Measurements from ENCODE around the gene PLEKHF1.

The PLEKHF1 gene

GRCh38 chr19:29680447-29680846 is 15.2 kb downstream of the PLEKHF1 start:
- DNase-seq, result peak; percentile 69

DNA sequence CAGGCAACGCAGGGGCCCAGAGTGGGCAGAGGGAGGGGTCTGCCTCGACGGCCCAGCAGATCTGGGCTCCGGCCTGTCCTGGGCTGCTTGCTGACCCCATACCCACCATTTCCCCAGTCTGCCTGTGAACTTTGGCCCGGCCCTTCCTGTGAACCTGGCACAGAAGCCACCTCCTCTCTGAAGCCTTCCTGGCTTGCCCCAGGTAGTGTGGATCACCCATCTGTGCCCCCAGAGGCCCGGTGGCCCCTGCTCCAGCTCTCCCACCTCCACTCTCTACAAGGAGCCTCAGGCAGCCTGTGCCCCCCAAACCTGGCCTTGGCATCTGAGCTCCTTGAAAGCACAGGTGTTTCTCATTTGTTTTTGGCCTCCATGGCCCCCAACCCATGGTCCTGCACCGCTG is 15.7 kb downstream of the PLEKHF1 start:
- no peak for DNase-seq

GRCh38 chr19:29681422-29682235 is 16.4 kb downstream of the PLEKHF1 start:
- DNase-seq, result no peak

- DNase-seq, result no peak
Observed at GRCh38 chr19:29682236-29682895, 17.1 kb downstream of the PLEKHF1 start.

- no peak for DNase-seq
Observed at GRCh38 chr19:29683009-29683408, 17.7 kb downstream of the PLEKHF1 start.

DNA sequence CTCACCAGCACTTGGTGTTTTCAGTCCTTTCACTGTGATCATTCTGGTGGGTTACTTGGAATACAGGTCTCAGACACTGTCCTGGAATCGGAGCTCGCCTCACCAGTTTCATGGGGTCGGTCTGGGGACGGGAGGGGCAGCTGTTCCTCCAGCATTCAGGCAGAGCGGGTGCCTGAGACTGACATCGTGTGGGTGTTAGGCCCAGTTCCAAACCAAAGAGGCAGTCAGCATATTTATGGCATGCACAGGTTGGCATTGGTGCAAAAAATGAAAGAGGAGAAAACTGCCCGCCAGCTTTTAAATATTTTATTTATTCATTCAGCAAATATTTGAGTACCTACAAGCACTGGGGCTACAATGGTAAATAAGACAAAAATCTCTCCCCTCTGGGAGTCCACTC is 20.1 kb downstream of the PLEKHF1 start:
- no peak for DNase-seq

DNA sequence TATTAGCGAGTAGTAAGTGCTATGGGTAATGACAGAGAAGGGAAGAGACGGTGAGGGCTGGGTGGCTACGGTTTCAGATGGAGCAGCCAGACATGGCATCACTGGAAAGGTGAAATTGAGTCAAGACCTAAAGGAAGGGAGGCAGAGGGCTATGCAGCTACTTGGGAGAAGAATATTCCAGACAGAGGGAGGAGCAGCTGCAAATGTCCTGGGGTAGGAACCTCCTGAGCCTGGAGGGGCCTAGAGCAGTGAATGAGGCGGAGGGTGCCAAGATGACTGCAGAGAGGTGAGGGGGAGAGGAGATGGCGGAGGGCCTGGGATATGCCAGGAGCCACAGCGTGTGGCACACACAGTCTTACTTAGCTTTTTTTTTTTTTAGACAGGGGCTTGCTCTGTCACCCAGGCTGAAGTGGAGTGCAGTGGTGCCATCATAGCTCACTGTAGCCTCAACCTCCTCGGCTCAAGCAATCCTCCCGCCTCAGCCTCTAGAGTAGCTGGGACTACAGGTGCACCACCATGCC is 21.1 kb downstream of the PLEKHF1 start:
- no peak for DNase-seq

GRCh38 chr19:29687244-29687896 is 22.1 kb downstream of the PLEKHF1 start:
- peak; percentile 21 for DNase-seq

GRCh38 chr19:29687897-29688728 is 22.9 kb downstream of the PLEKHF1 start:
- peak; percentile 6 for DNase-seq

DNA sequence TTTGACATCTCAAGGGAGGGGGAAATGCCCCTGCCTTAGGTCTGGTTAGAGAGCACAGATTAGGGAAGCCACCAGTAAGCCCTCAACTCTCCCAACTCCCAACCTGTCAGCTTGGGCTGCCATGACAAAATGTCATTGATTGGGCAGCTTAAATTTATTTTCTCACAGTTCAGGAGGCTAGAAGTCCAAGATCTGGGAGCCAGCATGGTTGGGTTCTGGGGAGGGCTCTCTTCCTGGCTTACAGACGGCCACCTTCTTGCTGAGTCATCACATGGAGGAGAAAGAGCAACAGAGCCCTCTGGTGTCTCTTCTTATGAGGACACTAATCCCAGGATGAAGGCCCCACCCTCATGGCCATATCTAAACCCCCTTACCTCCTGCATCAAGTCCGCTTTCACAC is 25.6 kb downstream of the PLEKHF1 start:
- DNase-seq, result peak; percentile 50

DNA sequence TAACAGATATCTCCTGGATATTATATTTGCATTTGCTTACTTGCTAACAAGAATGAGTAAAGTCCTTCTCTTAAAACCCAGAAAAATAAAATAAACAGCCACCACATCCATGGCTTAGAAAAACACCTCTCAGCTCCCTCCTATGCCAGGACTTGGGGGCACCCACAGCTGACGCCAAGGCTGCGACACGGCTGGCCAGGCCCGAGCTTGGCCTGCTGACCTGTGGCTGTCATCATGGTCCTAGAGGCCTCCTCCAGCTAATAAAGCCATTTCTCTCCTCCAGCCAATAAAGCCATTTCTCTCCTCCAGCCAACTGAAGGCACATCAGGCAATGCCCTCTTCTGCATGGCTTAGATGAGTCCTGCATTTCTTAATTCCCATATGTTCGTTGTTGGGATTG is 28.9 kb downstream of the PLEKHF1 start:
- peak; percentile 54 for DNase-seq

DNA sequence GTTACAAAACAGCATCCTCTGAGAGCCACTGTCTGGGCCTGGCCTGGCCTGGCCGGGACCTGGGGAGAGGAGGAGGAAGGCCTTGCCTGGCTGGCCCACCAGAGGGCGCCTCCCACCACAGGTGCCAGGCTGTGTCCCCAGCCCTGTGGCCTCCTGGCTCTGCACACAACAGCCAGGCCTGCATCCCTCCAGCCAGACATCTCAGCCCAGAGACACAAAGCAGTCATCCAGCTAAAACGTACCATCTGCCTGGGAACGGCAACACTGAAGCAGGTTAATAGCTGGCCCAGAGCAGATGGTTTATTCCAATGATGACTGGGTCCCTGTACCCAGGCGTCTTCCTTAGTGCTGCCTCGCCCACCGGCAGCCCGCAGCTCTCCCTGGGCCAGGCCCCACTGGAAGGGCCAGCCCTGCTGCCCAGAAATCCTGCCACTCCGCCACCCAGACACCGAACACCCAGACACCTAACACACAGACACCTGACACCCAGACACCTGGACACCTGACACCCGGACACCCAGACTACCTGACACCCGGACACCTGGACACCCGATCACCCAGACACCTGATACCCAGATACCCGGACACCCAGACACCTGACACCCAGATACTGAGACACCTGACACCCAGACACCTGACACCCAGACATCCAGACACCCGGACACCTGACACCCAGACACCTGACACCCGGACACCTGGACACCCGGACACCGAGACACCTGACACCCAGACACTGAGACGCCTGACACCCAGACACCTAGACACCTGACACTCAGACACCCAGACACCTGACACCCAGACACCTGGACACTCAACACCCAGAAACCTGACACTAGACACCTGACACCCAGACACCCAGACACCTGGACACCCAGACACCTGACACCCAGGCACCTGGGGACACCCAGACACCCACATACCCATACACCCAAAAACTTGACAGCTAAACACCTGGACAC is 29.7 kb downstream of the PLEKHF1 start:
- peak; percentile 75 for DNase-seq

DNA sequence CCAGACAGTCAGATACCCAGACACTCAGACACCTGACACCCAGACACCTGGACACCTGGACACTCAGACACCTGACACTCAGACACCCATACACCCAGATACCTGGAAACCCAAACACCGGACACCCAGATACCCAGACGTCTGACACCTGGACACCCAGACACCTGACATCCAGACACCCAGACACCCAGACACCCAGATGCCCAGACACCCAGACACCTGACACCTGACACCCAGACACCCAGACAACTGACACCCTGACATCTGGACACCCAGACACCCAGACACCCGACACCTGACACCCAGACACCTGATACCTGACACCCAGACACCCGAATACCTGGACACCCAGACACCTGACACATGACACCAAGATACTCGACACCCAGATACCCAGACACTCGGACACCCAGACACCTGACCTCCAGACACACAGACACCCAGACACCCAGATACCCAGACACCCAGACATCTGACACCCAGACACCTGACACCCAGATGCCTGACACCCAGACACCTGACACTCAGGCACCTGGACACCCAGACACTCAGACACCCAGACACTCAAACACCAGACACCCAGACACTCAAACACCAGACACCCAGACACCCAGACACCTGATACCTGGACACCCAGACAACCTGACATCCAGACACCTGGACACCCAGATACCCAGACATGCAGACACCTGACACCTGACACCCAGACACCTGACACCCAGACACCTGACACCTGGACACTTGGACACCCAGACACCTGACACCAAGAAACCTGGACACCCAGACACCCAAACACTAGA is 30.7 kb downstream of the PLEKHF1 start:
- DNase-seq, result no peak

DNA sequence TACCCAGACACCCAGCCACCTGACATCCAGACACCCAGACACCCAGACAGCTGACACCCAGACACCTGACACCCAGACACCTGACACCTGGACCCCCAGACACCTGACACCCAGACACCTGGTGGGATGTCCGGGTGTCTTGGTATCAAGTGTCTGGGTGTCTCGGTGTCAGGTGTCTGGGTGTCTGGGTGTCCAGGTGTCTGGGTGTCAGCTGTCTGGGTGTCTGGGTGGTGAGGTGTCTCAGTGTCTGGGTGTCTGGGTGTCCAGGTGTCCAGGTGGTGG is 31.2 kb downstream of the PLEKHF1 start:
- no peak for DNase-seq

DNA sequence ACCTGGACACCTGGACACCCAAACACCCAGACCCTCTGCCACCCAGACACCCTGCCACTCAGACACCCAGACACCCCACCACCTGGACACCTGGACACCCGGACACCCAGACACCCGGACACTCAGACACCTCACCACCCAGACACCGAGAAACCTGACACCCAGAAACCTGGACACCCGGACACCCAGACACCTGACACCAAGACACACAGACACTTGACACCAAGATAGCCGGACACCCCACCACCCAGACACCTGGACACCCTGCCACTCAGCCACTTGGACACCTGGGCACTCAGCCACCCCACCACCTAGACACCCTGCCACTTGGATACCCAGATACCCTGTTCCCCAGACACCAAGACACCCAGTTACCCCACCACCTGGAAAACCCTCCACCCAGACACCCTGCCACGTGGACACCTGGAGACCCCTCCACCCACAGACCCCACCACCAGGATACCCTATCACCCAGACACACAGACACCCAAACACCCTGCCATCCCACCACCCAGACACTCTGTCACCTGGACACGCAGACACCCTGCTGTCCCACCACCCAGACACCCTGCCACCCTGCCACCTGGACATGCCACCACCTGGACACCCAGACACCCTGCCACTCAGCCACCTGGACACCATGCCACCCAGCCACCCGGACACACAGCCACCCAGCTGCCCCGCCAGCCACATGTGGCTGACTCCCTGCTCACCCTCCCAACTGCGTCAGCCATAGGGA is 32.4 kb downstream of the PLEKHF1 start:
- DNase-seq, result no peak

- DNase-seq, result no peak
Observed at GRCh38 chr19:29699861-29700260, 34.6 kb downstream of the PLEKHF1 start.

- DNase-seq, result no peak
Observed at GRCh38 chr19:29700498-29700897, 35.2 kb downstream of the PLEKHF1 start.

DNA sequence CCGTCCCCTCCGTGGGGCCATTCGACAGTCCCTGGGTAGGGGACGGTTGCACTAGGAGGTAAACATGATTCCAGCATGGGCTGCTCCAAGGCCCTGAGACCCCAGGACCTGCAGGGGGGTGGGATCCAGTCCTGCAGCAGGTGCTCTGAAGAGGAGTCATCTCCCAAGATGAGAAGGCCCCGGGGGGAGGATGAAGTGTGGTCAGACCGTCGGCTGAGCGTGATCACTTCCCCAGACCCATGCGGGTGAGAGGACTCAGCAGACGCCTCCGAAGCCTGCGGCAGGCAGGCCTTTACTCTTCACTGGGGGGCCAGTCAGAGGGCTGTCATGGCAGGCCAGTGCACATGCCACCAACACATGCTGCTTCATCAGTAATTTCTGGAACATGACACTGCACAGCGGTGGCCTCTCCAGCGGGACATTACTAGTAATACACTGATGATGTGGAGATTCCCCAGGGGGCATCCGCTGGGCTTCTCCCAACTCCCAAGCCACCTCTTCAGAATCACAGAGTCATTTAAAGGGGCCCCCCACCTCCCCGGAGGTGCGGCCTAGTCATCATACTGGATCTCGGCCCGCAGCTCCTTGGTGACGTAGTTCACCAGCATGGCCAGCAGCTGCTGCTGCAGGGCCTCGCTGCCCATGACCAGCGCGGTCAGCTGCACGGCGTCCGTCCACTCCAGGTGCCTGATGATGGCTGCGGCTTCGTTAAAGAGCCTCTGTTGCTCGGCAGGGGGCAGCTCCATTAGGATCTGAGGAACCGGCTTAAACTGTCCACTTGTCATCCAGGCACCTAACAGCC is 37.1 kb downstream of the PLEKHF1 start:
- DNase-seq, result no peak

GRCh38 chr19:29702963-29703320 is 37.7 kb downstream of the PLEKHF1 start:
- DNase-seq, result no peak
